Esophagus muscularis mucosa (tissue), 4 donors: ENCODE data around the gene ZNF423. TPM values are rescaled to one million over a fixed set of nuclear protein-coding genes. Genes with fewer than 3 reads are reported as not detected.

ENCODE experiments used
- DNase-seq: peaks from one replicate; pipeline ENCODE4 v3.0.0-alpha.2; 2017; ENCODE audit errors: extremely low spot score
- H3K27ac ChIP-seq, 4 donors: fragments of 200-600 bp; sonication (generic); replicated peaks in 1 of 4; 1 replicate in 3 of 4; 2 replicates in 1 of 4; pipeline ENCODE4 v1.5.1; 2016 to 2019; ENCODE audit warnings: mild to moderate bottlenecking in 1 of 4
- H3K27me3 ChIP-seq, 4 donors: fragments of 200-600 bp; sonication (generic); one replicate each; pipeline versions ENCODE4 v1.5.1 to v1.6.0; 2016 to 2019
- H3K36me3 ChIP-seq, 4 donors: fragments of 200-600 bp; sonication (generic); one replicate each; pipeline ENCODE4 v1.5.1; 2016 to 2019
- H3K4me1 ChIP-seq, 4 donors: fragments of 200-600 bp; sonication (generic); one replicate each; pipeline ENCODE4 v1.5.1; 2016 to 2019
- H3K4me3 ChIP-seq, 4 donors: fragments of 200-600 bp; sonication (generic); 1 replicate in 2 of 4; 2 replicates in 2 of 4; pipeline ENCODE4 v1.5.1; 2016 to 2019; ENCODE audit warnings: mild to moderate bottlenecking in 4 of 4, moderate library complexity in 1 of 4
- H3K9me3 ChIP-seq, 4 donors: fragments of 200-600 bp; sonication (generic); 1 replicate in 3 of 4; 2 replicates in 1 of 4; pipeline ENCODE4 v1.5.1; 2016 to 2019
- EP300 ChIP-seq: sonication (generic); formaldehyde crosslinking; IDR thresholded peaks from one replicate; pipeline ENCODE4 v1.6.1; 2017; ENCODE audit warnings: antibody characterized with exemption
- POLR2A ChIP-seq: fragments of 450-650 bp; IDR thresholded peaks from one replicate; pipeline ENCODE4 v1.6.1; 2017; ENCODE audit warnings: antibody characterized with exemption, moderate library complexity, mild to moderate bottlenecking, low read depth
- POLR2AphosphoS5 ChIP-seq, 2 donors: sonication (generic); formaldehyde crosslinking; IDR thresholded peaks; one replicate each; pipeline ENCODE4 v1.6.1; 2017; ENCODE audit warnings: antibody characterized with exemption in 2 of 2
- WGBS: methylation state at CpG from one replicate; pipeline ENCODE4 v1.1.5; 2018; 5-methylcytosine and 5-hydroxymethylcytosine counted together
- intact Hi-C: fragments of 100-400 bp; cut with DNase I; formaldehyde crosslinking; loops from one replicate; pipeline ENCODE4 v1.15.1; 2023
- total RNA-seq, 4 donors: library from RNA; depleted of rRNA; stranded (reverse); fragments of >200 nt; gene quantifications; one replicate each; pipeline versions ENCODE4 v1.1.0 to v1.2.1, GENCODE V29; 2016
- TF ChIP-seq, protein P1 (sequence below), 3 experiments: fragments of 200-600 bp in 2 of 3; fragments of 450-650 bp in 1 of 3; sonication (generic) in 2 of 3; IDR thresholded peaks; one replicate each; pipeline ENCODE4 v1.5.1; 2017 to 2019; ENCODE audit warnings: antibody characterized with exemption in 3 of 3, mild to moderate bottlenecking in 2 of 3, moderate library complexity in 1 of 3

ZNF423 gene
- total RNA-seq, 4 donors from 2014 or later: 8.7 to 22.5 (median 10.3) TPM

- WGBS: 80% methylated on average over 26 of the region's 26 CpGs
- no peaks in the 10 kb centered on the region for H3K9me3 ChIP-seq
- intact Hi-C loops: no loop called here
- TF ChIP-seq POLR2AphosphoS5 (IDR thresholded peaks at IDR 0.05): no peak
- no peak for TF ChIP-seq POLR2A
- TF ChIP-seq, protein P1, sequence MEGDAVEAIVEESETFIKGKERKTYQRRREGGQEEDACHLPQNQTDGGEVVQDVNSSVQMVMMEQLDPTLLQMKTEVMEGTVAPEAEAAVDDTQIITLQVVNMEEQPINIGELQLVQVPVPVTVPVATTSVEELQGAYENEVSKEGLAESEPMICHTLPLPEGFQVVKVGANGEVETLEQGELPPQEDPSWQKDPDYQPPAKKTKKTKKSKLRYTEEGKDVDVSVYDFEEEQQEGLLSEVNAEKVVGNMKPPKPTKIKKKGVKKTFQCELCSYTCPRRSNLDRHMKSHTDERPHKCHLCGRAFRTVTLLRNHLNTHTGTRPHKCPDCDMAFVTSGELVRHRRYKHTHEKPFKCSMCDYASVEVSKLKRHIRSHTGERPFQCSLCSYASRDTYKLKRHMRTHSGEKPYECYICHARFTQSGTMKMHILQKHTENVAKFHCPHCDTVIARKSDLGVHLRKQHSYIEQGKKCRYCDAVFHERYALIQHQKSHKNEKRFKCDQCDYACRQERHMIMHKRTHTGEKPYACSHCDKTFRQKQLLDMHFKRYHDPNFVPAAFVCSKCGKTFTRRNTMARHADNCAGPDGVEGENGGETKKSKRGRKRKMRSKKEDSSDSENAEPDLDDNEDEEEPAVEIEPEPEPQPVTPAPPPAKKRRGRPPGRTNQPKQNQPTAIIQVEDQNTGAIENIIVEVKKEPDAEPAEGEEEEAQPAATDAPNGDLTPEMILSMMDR (IDR thresholded peaks at IDR 0.05): no peak
- TF ChIP-seq EP300: no peak
- H3K4me3 ChIP-seq: no peak overlapping the region
- peak overlapping the region in 3 of 4 donors; percentile 71 to 77 (median 75) for H3K27ac ChIP-seq
- H3K36me3 ChIP-seq: no peaks in the 10 kb centered on the region
- H3K27me3 ChIP-seq: no peaks in the 10 kb centered on the region
- H3K4me1 ChIP-seq: peaks cover 36 to 53% (median 52%) of the 10 kb centered on the region in 4 donors
- no peak for DNase-seq
Measured at GRCh38 chr16:49698453-49698815, 157.5 kb downstream of the ZNF423 start.

DNA sequence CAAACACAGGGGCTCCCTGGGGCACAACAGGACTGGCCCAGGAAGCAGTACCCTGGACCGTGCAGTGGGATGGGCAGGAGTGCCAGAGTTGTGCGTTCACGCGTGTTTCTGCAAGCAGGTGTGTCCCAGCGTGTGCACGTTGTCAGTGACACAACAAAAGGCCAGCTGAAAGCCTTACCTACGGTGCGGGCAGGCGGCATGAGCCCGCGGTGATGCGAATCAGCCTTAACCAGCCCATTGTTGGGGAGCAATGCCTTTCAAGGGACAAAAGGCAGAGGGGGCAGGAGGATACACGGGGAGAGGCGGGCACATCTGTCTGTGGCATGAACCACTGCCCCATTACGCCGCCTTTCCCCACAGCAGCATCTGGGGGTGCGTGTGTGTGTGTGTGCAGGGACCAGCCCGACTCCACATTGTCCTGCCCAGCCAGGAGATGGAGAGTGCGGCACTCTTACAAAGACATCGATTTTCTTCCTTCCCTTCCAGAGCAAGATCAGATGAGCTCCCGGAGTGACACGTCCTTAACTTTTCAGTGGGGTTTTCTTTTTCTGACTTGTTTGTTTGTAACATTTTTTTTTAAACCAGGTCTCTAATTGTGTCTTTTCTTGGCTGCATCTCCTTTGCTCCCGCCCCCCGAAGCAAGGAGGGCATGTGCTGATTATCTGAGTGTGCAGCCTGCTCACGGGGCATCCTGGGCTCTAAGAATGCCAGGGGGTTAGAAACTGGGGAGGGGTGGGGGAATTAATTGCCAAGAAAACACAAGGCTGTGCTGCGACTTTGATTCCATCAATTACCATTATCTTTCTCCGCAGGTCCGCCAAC lies 158.1 kb downstream of the ZNF423 start:
- H3K9me3 ChIP-seq: no peaks in the 10 kb centered on the region
- DNase-seq: no peak
- H3K4me1 ChIP-seq: peaks cover 36 to 47% (median 46%) of the 10 kb centered on the region in 4 donors
- TF ChIP-seq POLR2A (no peak), EP300 (no peak), POLR2AphosphoS5 (IDR thresholded peaks at IDR 0.05) (no peak)
- TF ChIP-seq, protein P1 (IDR thresholded peaks at IDR 0.05): no peak
- H3K27ac ChIP-seq: no peak overlapping the region
- no peaks in the 10 kb centered on the region for H3K36me3 ChIP-seq
- WGBS: 84% methylated on average over 28 of the region's 28 CpGs
- no peak overlapping the region for H3K4me3 ChIP-seq
- H3K27me3 ChIP-seq: no peaks in the 10 kb centered on the region
- intact Hi-C loops: no loop called here

- intact Hi-C loops: no loop called here
- Histone ChIP-seq H3K9me3 (no peaks in the 10 kb centered on the region), H3K27me3 (no peaks in the 10 kb centered on the region), H3K4me1 (peaks cover 28 to 34% (median 33%) of the 10 kb centered on the region in 4 donors), H3K27ac (no peak overlapping the region), H3K36me3 (no peaks in the 10 kb centered on the region), H3K4me3 (no peak overlapping the region)
- TF ChIP-seq EP300: no peak
- TF ChIP-seq, protein P1 (IDR thresholded peaks at IDR 0.05): no peak
- TF ChIP-seq POLR2A: no peak
- TF ChIP-seq POLR2AphosphoS5 (IDR thresholded peaks at IDR 0.05): no peak
- 89% methylated on average over 8 of the region's 14 CpGs for WGBS
- DNase-seq: no peak
Measured at GRCh38 chr16:49696414-49697101, 159.4 kb downstream of the ZNF423 start.

GRCh38 chr16:49695782-49696413 lies 160.0 kb downstream of the ZNF423 start:
- 93% methylated on average over 5 of the region's 5 CpGs for WGBS
- H3K27me3 ChIP-seq: no peaks in the 10 kb centered on the region
- peaks cover 25 to 27% (median 27%) of the 10 kb centered on the region in 4 donors for H3K4me1 ChIP-seq
- H3K36me3 ChIP-seq: no peaks in the 10 kb centered on the region
- H3K9me3 ChIP-seq: no peaks in the 10 kb centered on the region
- no peak overlapping the region for H3K4me3 ChIP-seq
- no peak for DNase-seq
- TF ChIP-seq, protein P1 (IDR thresholded peaks at IDR 0.05): no peak
- no peak for TF ChIP-seq EP300
- TF ChIP-seq POLR2AphosphoS5 (IDR thresholded peaks at IDR 0.05): no peak
- no peak for TF ChIP-seq POLR2A
- intact Hi-C loops: loop anchor here (2.0 kb wide), 1 partner anchor 29 kb away; no protein-coding TSS in a partner anchor
- H3K27ac ChIP-seq: no peak overlapping the region
